HG03095 (cell line): ENCODE results near the gene FAM193A.
"Not testable (repeated sequence)": the region's sequence is repeated elsewhere in the genome, so short reads cannot be mapped to it uniquely, and the experiment has no call there.

Experiments used
- ATAC-seq: cut with Tn5 transposase; IDR thresholded peaks from one replicate; pipeline ENCODE4 v1.9.1; 2021; ENCODE audit warnings: moderate library complexity; ENCODE audit not compliant: unreplicated experiment

The FAM193A gene

GRCh38 chr4:2572076-2572475 is 35.6 kb downstream of the FAM193A start:
- no peak for ATAC-seq

GRCh38 chr4:2572866-2573265 is 36.4 kb downstream of the FAM193A start:
- ATAC-seq, result no peak

- ATAC-seq, result no peak
These were observed 37.6 kb downstream of the FAM193A start for GRCh38 chr4:2574009-2574408.

GRCh38 chr4:2574863-2575262 is 38.4 kb downstream of the FAM193A start:
- no peak for ATAC-seq

- ATAC-seq, result no peak
These were observed 39.8 kb downstream of the FAM193A start for GRCh38 chr4:2576290-2576689.

GRCh38 chr4:2578106-2578505 is 41.7 kb downstream of the FAM193A start:
- ATAC-seq, result no peak

GRCh38 chr4:2579910-2580309 is 43.5 kb downstream of the FAM193A start:
- no peak for ATAC-seq

GRCh38 chr4:2583092-2583491 is 46.6 kb downstream of the FAM193A start:
- no peak for ATAC-seq

GRCh38 chr4:2583517-2583916 is 47.1 kb downstream of the FAM193A start:
- no peak for ATAC-seq

- ATAC-seq, result no peak
These were observed 50.1 kb downstream of the FAM193A start for GRCh38 chr4:2586502-2586901.

- no peak for ATAC-seq
These were observed 50.9 kb downstream of the FAM193A start for GRCh38 chr4:2587213-2587823.

GRCh38 chr4:2588259-2588658 is 51.8 kb downstream of the FAM193A start:
- no peak for ATAC-seq

GRCh38 chr4:2591189-2591588 is 54.7 kb downstream of the FAM193A start:
- ATAC-seq, result no peak

- ATAC-seq, result not testable (repeated sequence)
These were observed 55.6 kb downstream of the FAM193A start for GRCh38 chr4:2592014-2592413.

GRCh38 chr4:2592572-2592971 is 56.1 kb downstream of the FAM193A start:
- no peak for ATAC-seq

- ATAC-seq, result no peak
These were observed 56.6 kb downstream of the FAM193A start for GRCh38 chr4:2593003-2593402.

- no peak for ATAC-seq
These were observed 59.0 kb downstream of the FAM193A start for GRCh38 chr4:2595436-2595835.

GRCh38 chr4:2595952-2596552 is 59.6 kb downstream of the FAM193A start:
- ATAC-seq, result no peak

GRCh38 chr4:2596611-2597010 is 60.2 kb downstream of the FAM193A start:
- no peak for ATAC-seq

- peak; percentile 74 for ATAC-seq
These were observed 62.3 kb downstream of the FAM193A start for GRCh38 chr4:2598511-2599303.

- ATAC-seq, result no peak
These were observed 62.8 kb downstream of the FAM193A start for GRCh38 chr4:2599304-2599654.

GRCh38 chr4:2600878-2601277 is 64.4 kb downstream of the FAM193A start:
- ATAC-seq, result no peak
